ENCODE data around the gene RIMS3.
"Not testable (repeated sequence)": the region's sequence is repeated elsewhere in the genome, so short reads cannot be mapped to it uniquely, and the experiment has no call there.

Gene RIMS3

DNA sequence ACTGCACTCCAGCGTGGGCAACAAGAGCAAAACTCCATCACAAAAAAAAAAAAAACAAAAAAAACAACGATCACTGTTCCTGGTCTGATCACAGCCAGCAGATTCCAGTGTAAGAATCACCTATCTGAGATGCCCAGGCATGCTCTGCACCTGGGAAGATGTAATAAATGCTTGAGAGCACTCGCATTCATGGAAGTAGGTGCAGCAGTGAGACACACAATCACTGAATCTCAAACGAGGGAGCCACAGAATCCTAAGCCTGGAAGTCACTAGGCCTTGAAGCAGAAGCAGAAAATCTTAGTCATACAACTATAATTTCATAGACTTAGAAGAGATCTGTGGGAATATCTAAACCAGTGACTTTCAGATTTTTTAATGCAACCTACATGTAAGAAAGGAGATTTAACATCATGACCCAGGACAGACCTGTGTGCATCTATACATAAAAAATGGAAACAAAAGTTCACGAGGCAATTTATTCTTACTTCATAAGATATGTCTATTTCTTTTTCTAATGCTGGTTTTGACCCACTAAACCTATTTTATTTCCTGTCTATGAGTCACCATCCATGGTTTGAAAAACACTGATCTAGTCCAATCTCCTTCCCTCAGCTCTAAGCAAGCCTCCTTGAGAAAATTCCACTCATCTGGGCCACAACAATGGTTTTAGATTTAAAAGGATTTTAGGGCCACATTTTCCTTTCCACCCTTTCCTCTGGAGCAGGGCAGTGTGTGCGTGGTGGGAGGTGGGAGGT is 30.4 kb downstream of the RIMS3 start:
- FAIRE-seq = no peak

GRCh38 chr1:40633931-40634376 is 31.5 kb downstream of the RIMS3 start:
- FAIRE-seq (no peak), DNase-seq (ENCODE audit: insufficient read length, low spot score) (no peak)

More for the DNA sequence above, 30.4 kb downstream of the RIMS3 start:
- DNase-seq (ENCODE audit: insufficient read length, low spot score) = no peak

DNA sequence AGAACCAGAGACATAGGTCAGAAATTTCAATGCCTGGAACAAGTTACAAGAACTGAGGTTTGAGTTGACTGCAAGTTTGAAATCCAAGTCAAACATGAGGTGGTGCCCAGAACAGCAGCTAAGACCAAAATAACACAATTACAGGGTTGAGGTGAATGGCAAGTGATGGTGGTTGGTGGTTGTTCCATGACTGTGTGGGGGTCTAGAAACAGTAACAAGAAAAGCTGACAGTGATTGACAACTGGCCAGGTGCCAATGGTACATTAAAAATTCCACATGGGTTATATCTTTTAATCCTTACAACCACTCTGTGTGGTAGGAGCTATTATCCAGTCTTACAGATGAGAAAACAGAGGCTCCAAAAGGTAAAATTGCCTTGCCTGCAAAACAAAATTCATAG is 32.0 kb downstream of the RIMS3 start:
- FAIRE-seq = no peak
- DNase-seq (ENCODE audit: insufficient read length, low spot score) = no peak

- FAIRE-seq = no peak
- no peak for DNase-seq (ENCODE audit: insufficient read length, low spot score)
Measured at GRCh38 chr1:40630488-40631223, 34.8 kb downstream of the RIMS3 start.

DNA sequence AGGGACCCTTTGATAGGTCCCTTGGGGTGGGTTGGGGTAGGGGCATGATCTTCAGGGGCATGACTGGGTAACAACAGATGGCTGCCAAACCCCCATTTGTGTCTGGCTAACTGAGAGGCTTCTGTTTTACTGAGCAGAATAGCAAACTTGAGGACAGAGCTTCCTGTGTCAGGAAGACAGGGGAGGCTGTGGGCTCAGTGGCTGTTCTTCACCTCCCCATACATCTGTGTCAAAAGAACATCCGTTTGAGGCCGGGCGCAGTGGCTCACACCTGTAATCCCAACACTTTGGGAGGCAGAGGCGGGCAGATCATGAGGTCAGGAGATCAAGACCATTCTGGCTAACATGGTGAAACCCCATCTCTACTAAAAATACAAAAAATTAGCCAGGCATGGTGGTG is 35.9 kb downstream of the RIMS3 start:
- not testable (repeated sequence) for DNase-seq (ENCODE audit: insufficient read length, low spot score); FAIRE-seq

DNA sequence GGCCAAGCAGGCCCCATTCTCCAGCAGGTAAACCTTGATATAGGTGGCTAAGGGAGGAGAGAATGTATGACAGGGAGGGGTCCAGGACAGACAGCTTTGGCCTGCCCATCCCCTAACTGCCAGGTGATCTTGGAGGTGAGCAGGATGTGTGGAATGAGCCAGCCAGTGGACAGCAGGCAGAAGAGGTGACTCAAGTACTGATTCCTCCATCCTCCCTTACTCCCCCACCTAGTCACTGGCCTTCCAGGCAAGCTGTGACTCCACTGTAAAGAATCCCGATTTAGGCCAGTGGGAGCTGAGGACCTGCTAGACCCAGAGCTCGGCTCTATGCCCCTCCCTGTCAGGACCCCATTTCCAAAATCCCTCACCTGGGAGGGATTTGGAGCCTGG is 36.6 kb downstream of the RIMS3 start:
- no peak for DNase-seq (ENCODE audit: insufficient read length, low spot score)
- FAIRE-seq = no peak

DNA sequence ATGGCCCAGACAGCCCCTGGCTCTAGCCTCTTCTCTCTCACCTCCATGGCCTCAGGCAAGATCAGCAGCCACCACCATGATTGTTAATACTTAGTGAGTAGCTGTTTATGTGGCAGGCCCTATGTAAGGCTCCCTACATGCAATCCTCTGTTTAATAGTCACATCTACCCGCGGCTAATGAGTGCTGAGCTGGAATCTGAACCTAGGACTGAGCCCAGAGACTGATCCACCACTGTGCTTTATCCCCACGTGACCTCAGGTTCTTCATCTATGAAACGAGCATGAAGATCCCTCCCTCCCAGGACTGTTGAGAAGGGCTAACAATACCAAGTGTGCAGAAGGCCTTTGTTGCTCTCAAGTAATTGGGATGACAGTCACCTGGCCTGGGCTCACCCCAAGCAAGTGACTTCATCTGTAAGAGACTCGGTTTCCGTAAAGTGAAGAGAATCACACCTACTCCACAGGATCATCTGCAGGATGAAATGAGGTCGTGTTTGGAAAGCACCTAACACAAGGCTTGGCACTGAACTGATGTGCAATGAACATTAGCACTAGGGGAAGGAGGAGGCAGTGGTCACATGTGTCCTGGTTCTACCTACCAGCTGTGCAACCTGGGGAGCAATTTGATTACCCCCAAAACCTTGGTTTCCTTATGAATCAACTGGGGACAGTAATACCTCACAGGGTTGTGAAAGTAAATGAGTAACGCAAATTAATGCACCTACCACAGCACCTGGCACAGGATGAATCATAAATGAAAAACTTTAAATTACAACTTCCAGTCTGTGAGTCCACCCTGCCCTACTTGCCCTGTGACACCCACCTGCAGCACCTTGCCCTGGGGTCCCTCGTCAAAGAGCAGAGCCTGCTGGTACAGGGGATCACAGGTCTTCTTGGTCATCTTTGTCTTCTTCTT is 37.2 kb downstream of the RIMS3 start:
- peak; percentile 79 for FAIRE-seq
- no peak for DNase-seq (ENCODE audit: insufficient read length, low spot score)

DNA sequence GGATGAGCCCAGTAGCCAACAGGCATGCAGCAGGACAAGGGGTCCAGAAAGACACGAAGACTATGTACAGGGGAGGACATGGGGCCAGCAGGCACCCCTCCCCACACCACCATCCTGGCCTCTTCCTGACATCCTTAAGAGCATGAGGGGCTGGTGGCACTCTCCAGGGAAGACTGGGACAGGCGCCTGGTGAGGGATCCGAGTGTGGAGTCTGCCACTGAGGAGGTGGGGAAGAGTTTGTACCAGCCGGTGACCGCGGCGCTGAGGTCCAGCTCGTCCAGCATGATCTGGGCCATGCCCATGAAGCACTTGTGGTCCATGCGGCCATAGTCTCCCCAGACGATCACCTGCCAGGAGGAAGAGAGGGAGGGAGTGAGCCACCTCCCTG is 39.1 kb downstream of the RIMS3 start:
- FAIRE-seq (no peak), DNase-seq (ENCODE audit: insufficient read length, low spot score) (no peak)

DNA sequence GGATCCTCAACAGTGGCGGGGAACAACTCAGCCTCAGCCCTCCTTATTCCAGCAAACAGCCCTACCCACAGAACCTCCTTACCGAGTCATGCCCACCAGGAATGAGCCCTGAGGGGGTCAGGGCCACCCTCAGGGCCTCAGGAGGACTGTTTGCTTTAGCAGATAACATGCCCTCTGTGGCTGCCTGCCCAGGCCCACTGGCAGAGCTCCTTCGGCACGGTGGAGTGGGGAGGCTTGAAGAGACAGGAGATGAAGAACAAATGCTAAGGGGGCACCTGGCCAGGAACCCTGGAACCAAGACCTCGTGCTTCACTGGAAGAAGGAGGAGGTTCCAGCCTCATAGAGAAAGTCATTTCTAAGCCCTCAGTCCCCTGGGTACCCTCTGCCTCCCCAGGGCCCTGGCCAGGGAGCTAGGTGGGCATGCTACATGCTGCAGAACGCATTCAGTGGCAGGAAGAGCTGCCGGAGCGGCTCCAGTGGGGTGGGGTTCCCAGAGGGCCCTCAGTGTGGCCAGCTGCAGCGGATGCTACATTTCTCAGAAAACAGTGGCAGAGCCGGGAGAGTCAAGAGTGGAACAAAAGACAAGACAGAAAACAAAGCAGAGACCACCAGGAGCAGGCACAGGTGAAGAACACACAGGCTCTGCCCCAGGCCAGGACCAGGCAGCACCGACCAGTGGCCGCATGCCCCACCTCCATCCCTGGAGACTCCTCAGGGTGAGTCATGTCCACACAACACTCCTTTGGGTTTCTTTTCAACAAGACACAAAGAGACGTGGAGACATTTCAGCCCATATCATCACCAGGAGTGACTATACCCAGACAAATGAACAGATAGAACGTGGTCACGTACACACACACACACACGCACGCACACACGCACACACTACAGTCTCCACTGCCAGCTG is 39.8 kb downstream of the RIMS3 start:
- no peak for DNase-seq (ENCODE audit: insufficient read length, low spot score)
- FAIRE-seq = no peak

DNA sequence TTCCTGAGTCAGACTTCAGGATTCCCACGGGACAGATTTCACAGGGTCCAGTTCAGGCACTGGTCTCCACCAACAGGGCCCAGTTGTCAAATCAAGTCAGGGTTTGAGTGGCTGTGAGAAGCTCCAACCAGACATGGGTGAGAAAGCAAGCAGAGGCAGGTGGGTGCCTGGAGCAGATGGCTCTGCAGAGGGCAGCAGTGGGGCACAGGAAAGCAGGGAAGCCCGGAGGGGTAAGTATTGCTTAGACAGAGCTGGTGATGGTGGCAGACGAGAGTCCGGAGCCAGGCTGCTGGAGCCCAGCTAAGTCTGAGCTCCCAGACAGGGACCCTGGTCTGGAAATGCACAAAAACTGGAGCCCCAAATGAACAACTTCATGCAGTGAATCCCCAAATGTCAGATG is 40.4 kb downstream of the RIMS3 start:
- FAIRE-seq (peak; percentile 75), DNase-seq (ENCODE audit: insufficient read length, low spot score) (no peak)

GRCh38 chr1:40622936-40623629 is 42.4 kb downstream of the RIMS3 start:
- DNase-seq (ENCODE audit: insufficient read length, low spot score) (no peak), FAIRE-seq (no peak)

DNA sequence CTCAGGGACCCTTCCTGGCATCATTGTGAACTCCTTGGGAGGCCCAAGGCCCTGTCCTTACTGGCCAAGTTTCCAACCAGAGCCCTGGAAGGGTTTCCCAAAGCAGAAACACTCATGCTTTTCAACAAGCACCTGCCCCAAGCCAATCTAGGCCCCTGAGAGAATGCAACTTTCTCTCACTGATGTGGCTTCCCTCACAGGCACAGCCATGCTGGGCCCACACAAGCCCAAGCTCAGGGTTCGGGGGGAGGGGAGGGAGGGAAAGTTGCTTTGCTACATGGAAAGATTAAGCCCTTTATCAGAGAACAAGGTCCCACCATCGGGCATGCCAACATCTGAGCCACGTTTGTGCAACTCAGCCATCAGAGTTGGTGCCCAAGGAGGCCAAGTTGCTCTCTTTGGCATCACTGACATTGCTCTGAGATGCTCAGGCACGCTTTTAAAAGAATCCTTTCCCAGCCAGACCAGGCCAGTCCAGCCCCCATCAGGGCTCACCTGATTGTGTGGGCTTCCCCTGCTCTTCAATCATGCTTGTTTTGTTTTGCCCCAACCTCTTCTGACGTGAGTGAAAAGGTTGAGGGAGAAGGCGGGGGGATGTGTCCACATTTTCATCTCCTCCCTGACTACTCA is 43.5 kb downstream of the RIMS3 start:
- FAIRE-seq (no peak), DNase-seq (ENCODE audit: insufficient read length, low spot score) (no peak)

- no peak for DNase-seq (ENCODE audit: insufficient read length, low spot score)
- FAIRE-seq = no peak
Measured at GRCh38 chr1:40620586-40621210, 44.8 kb downstream of the RIMS3 start.

DNA sequence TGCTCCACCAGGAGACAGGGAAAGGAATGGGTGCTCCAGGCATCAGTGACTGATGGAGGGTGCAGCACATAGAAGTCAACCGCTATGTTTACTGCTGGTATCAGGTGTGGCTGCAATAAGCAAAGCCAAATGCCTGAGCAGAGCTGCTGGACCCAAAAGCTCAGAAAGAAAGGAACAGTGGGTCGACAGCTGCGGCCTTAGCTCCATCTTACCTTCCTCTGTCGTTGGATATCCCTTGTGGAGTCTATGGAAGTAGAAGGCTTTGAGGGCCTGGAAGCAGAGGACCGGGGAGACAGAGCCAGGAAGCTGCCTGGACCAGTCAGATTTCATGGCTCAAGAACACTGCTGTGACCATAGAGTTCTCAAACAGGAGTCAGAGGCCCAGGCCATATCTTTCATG is 45.3 kb downstream of the RIMS3 start:
- DNase-seq (ENCODE audit: insufficient read length, low spot score) = no peak

DNA sequence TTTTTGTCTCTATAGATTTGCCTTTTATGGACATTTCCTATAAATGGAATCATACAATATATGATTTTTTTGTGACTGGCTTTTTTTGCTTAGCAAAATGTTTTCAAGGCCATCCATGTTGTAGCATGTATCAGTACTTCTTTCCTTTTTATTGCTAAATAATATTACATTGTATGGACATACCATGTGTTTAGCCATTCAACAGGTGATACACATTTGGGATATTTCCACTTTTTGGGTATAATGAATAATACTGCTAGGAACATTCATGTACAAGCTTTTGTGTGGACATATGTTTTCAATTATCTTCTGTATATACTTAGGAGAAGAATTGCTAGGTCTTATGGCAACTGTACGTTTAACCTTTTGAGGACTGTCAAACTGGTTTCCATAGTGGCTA is 47.4 kb downstream of the RIMS3 start:
- FAIRE-seq (no peak), DNase-seq (ENCODE audit: insufficient read length, low spot score) (no peak)

More for the DNA sequence above, 45.3 kb downstream of the RIMS3 start:
- FAIRE-seq = no peak

DNA sequence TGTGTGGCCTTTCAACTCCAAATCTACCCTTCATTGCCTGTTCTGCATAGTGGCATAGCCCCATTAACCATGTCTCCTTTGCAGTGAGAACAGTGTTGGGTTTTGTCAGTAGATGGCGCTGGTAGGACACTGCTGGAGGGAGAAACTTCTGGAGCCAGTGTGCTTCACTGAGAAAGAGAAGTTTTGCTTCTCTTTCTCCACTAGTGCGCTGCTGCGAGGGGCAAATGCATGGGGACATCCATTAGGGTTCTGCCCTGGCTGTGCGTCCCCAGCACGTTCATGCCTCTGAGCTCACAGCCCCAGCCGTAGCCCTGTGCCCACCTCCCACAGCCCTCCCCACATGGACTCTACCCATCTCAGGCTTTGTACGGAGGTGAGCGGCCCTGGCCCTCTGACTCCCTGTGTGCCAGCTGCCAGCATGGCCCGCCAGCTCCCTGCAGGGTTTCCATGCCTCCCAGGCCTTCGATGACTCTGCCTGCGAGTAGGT is 53.1 kb downstream of the RIMS3 start:
- FAIRE-seq (peak; percentile 94), DNase-seq (ENCODE audit: insufficient read length, low spot score) (peak; percentile 61)

DNA sequence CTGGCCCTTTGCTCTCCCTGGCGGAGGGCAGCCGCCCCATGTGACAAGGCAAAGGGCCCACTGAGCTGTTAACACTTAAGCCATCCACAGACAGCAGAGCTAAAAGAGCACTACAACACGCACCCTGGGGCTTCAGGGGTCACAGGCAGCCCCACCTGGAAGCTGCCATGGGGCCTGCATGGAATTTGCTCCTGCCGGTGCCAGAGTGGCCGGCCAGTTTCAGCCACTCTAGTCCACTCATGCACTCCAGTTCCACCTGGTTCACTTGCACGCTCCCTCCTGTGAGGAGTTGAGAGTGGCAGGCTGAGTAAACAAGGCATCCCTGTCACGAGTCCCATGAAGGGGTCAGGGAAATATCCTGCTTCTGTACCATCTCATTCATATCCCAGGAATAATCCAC is 55.3 kb downstream of the RIMS3 start:
- DNase-seq (ENCODE audit: insufficient read length, low spot score) (no peak), FAIRE-seq (no peak)

GRCh38 chr1:40607921-40608320 is 57.6 kb downstream of the RIMS3 start:
- DNase-seq (ENCODE audit: insufficient read length, low spot score) (no peak), FAIRE-seq (no peak)
